Subcutaneous adipose tissue (tissue), 4 donors: ENCODE measurements around the gene ABCA4. TPM values are rescaled to one million over a fixed set of nuclear protein-coding genes. Genes with fewer than 3 reads are reported as not detected.

Experiments used
- total RNA-seq, 4 donors: library from RNA; depleted of rRNA; stranded (reverse); fragments of >200 nt; gene quantifications; one replicate each; pipeline ENCODE4 v1.1.0, GENCODE V29; 2016
- TF ChIP-seq, protein P1 (sequence below): fragments of 450-650 bp; IDR thresholded peaks from one replicate; pipeline ENCODE4 v1.5.1; 2016; ENCODE audit warnings: low read depth, mild to moderate bottlenecking, control low read depth, antibody characterized with exemption, moderate library complexity

ABCA4 gene
- total RNA-seq, 4 donors from 2014 or later = 0.16 to 0.51 (median 0.30) TPM

DNA sequence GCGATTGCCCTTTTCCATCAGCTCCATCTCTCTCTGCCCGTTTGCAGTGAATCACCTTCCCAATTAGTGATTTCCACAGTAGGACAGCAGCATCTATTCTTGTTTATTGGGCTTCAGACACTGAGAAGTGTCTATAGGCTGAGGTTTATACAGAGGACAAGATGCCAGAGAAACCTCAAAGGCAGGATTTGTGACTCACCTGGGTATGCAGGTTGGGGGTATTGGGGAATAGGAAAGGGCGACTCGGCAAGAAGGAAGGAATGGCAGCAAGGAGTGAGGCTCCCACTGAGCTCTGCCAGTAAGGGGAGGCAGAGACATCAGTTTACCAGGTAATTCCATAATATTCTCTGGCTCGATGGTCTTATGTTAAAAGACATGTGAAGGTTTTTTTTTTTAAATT is 25.3 kb upstream of the ABCA4 start:
- TF ChIP-seq, protein P1, sequence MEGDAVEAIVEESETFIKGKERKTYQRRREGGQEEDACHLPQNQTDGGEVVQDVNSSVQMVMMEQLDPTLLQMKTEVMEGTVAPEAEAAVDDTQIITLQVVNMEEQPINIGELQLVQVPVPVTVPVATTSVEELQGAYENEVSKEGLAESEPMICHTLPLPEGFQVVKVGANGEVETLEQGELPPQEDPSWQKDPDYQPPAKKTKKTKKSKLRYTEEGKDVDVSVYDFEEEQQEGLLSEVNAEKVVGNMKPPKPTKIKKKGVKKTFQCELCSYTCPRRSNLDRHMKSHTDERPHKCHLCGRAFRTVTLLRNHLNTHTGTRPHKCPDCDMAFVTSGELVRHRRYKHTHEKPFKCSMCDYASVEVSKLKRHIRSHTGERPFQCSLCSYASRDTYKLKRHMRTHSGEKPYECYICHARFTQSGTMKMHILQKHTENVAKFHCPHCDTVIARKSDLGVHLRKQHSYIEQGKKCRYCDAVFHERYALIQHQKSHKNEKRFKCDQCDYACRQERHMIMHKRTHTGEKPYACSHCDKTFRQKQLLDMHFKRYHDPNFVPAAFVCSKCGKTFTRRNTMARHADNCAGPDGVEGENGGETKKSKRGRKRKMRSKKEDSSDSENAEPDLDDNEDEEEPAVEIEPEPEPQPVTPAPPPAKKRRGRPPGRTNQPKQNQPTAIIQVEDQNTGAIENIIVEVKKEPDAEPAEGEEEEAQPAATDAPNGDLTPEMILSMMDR = no peak

GRCh38 chr1:94144836-94145235 is 23.9 kb upstream of the ABCA4 start:
- TF ChIP-seq, protein P1 = no peak

DNA sequence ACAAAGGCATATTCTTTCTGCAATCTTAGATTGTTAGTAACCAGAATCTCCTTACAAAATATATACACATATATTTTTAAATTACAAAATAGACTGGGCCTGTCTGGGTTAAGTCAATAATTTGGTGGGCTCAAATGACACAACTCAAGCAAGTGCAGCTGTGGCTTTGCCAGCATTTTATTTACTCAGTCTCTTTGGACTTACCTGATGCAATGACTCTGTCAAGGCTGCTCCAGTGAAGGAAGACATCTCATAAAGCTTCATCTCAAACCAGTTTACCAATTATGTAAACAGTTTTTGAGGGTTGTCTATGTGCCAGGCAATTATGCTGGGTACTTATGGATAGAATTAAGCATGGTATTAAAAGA is 22.8 kb upstream of the ABCA4 start:
- TF ChIP-seq, protein P1 = no peak

DNA sequence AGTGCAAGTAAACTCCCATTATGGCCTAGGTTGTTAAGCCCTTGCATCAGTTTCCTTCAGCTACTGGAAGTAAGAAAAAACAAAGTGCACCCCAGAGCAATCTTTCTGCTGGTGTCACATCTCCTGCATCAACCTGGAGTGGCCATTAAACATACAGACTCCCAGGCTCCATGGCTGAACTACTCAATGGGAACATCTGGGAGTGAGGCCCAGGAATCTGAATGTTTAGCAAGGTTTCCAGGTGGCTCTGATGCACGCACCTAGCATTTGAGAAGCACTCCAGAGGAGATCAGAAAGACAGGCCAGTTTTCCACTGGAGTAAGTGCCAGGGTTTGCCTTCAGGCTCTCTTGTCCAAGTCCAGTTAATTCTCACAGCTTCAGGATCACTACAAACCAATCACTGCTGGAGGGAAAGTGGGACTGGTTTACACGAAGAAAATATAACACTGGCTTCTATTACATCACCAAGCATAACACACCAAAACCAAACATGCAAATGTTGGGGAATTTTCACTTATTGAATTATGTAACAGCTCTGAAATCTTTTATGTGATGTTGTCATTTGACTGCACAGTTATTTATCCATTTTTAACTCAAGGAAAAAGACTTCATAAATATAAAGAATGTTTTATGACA is 22.3 kb upstream of the ABCA4 start:
- TF ChIP-seq, protein P1 = no peak

DNA sequence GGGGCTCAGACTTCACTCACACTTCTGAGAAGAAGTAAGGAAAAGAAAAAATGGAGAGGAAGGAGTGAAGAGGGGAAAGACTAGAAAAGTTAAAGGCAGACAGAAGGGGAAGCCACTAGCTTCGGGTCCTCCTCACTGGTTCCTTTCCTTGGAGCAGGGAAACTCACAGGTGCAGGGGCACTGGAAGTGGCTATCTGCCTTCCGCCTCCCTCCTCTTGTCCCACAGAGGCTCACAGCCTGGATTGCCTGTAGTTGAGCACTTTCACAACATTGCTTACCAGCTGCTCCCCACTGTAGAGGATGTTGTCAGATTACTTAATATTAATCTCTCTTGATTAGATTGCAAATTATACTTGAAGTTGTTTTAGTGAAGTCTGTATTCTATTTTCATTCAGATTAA is 21.6 kb upstream of the ABCA4 start:
- TF ChIP-seq, protein P1 = no peak

DNA sequence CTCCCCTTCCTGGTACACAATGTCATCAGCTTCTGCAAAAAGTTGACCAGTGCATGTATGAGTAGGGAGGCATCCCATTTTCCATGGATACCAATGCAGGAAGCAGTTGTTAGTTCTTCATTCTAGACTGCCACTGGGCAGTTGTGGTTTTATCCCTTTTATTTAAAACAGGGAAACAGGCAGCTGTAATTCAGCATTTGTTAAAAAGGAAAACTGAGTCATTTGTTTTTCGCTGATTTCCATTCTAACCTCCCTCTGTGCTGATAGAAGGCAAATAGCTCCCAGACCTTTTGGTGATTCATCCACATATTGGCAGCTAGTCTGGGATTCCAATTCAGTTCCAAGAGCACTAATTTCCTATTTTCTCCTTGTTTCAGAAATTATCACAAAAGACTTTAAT is 21.1 kb upstream of the ABCA4 start:
- TF ChIP-seq, protein P1 = no peak

- TF ChIP-seq, protein P1 = no peak
These were observed 11.2 kb upstream of the ABCA4 start for GRCh38 chr1:94132111-94132510.
